ENCODE results near the gene PPP1R1C.
"Not testable (repeated sequence)": the region's sequence is repeated elsewhere in the genome, so short reads cannot be mapped to it uniquely, and the experiment has no call there.

PPP1R1C gene

GRCh38 chr2:181985632-181986205 lies at the start of gene PPP1R1C:
TSS of gene PPP1R1C (plus strand) at chr2:181985853. CDS start at chr2:181986111, 258 bp downstream.
- DNase-seq, result no peak

- DNase-seq, result no peak
These were observed 48.2 kb upstream of the PPP1R1C start for GRCh38 chr2:181937473-181937872.

- DNase-seq, result no peak
These were observed 42.1 kb upstream of the PPP1R1C start for GRCh38 chr2:181943411-181944124.

- no peak for DNase-seq
These were observed 41.3 kb upstream of the PPP1R1C start for GRCh38 chr2:181944164-181944913.

GRCh38 chr2:181944914-181945291 lies 40.8 kb upstream of the PPP1R1C start:
- DNase-seq, result no peak

GRCh38 chr2:181946444-181947127 lies 39.1 kb upstream of the PPP1R1C start:
- no peak for DNase-seq

GRCh38 chr2:181947273-181947672 lies 38.4 kb upstream of the PPP1R1C start:
- DNase-seq, result no peak

GRCh38 chr2:181948227-181948626 lies 37.4 kb upstream of the PPP1R1C start:
- DNase-seq, result no peak

GRCh38 chr2:181949047-181949446 lies 36.6 kb upstream of the PPP1R1C start:
- no peak for DNase-seq

GRCh38 chr2:181952404-181953226 lies 33.0 kb upstream of the PPP1R1C start:
- no peak for DNase-seq

- peak; percentile 49 for DNase-seq
These were observed 31.6 kb upstream of the PPP1R1C start for GRCh38 chr2:181953881-181954537.

- DNase-seq, result no peak
These were observed 31.1 kb upstream of the PPP1R1C start for GRCh38 chr2:181954538-181954883.

- DNase-seq, result no peak
These were observed 30.6 kb upstream of the PPP1R1C start for GRCh38 chr2:181955010-181955409.

- not testable (repeated sequence) for DNase-seq
These were observed 29.8 kb upstream of the PPP1R1C start for GRCh38 chr2:181955866-181956265.

- no peak for DNase-seq
These were observed 28.0 kb upstream of the PPP1R1C start for GRCh38 chr2:181957668-181958067.

- DNase-seq, result no peak
These were observed 26.9 kb upstream of the PPP1R1C start for GRCh38 chr2:181958726-181959125.

GRCh38 chr2:181959508-181959907 lies 26.1 kb upstream of the PPP1R1C start:
- no peak for DNase-seq

GRCh38 chr2:181961167-181961566 lies 24.5 kb upstream of the PPP1R1C start:
- DNase-seq, result not testable (repeated sequence)

- no peak for DNase-seq
These were observed 23.5 kb upstream of the PPP1R1C start for GRCh38 chr2:181962142-181962541.

- DNase-seq, result no peak
These were observed 15.4 kb upstream of the PPP1R1C start for GRCh38 chr2:181970160-181970794.

- DNase-seq, result no peak
These were observed 14.6 kb upstream of the PPP1R1C start for GRCh38 chr2:181971032-181971431.
